Smooth muscle cell (in vitro differentiated cells): ENCODE measurements around the gene TIMM21. TPM values are rescaled to one million over a fixed set of nuclear protein-coding genes. Genes with fewer than 3 reads are reported as not detected.

ENCODE experiments used
- DNase-seq: peaks from one replicate; lab custom pipeline; 2025; ENCODE audit not compliant: unreplicated experiment; lab: John Stamatoyannopoulos, UW
- H2AFZ ChIP-seq: fragments of 200-600 bp; sonication (generic); 2 replicates; pipeline ENCODE4 v1.6.0; 2016; ENCODE audit warnings: antibody characterized with exemption, low read depth, mild to moderate bottlenecking
- H3F3A ChIP-seq: fragments of 200-600 bp; sonication (generic); 2 replicates; pipeline ENCODE4 v1.6.0; 2017; ENCODE audit warnings: antibody characterized with exemption, low read depth
- H3K27ac ChIP-seq: fragments of 200-600 bp; sonication (generic); 2 replicates; pipeline ENCODE4 v1.5.1; 2016; ENCODE audit warnings: low read depth, mild to moderate bottlenecking
- H3K27me3 ChIP-seq: fragments of 200-600 bp; sonication (generic); 2 replicates; pipeline ENCODE4 v1.6.1; 2016; ENCODE audit warnings: low read depth, mild to moderate bottlenecking
- H3K36me3 ChIP-seq: fragments of 200-600 bp; sonication (generic); 2 replicates; pipeline ENCODE4 v1.5.1; 2016; ENCODE audit warnings: low read depth
- H3K4me1 ChIP-seq: fragments of 200-600 bp; sonication (generic); 2 replicates; pipeline ENCODE4 v1.5.1; 2016; ENCODE audit warnings: low read depth
- H3K4me2 ChIP-seq: fragments of 200-600 bp; sonication (generic); 2 replicates; pipeline ENCODE4 v1.6.0; 2016; ENCODE audit warnings: mild to moderate bottlenecking
- H3K4me3 ChIP-seq: fragments of 200-600 bp; sonication (generic); 2 replicates; pipeline ENCODE4 v1.5.1; 2016; ENCODE audit warnings: mild to moderate bottlenecking
- H3K79me2 ChIP-seq: fragments of 200-600 bp; sonication (generic); 2 replicates; pipeline ENCODE4 v1.6.0; 2016; ENCODE audit warnings: low read depth, mild to moderate bottlenecking
- H3K9ac ChIP-seq: fragments of 200-600 bp; sonication (generic); 2 replicates; pipeline ENCODE4 v1.6.0; 2016; ENCODE audit warnings: low read depth
- H3K9me3 ChIP-seq: fragments of 200-600 bp; sonication (generic); replicated peaks from 2 replicates; pipeline ENCODE4 v1.5.1; 2016; ENCODE audit warnings: low read depth
- H4K20me1 ChIP-seq: fragments of 200-600 bp; sonication (generic); 2 replicates; pipeline ENCODE4 v1.6.0; 2016; ENCODE audit warnings: low read depth
- whole genome bisulfite sequencing: methylation state at CpG from one replicate; pipeline ENCODE4 v1.1.7; 2016; ENCODE audit warnings: low lambda C conversion rate; 5-methylcytosine and 5-hydroxymethylcytosine counted together
- polyA plus RNA-seq: library from polyadenylated mRNA; unstranded; fragments of >200 nt; fragmentation: Nextera tagmentation; extraction: Ambion mirVana; gene quantifications from 2 replicates; pipeline ENCODE4 v1.2.1, GENCODE V29; 2016
- total RNA-seq: library from RNA; depleted of rRNA; stranded (reverse); fragments of >200 nt; gene quantifications from 2 replicates; pipeline ENCODE4 v1.2.3, GENCODE V29; 2014
- TF ChIP-seq, protein P1 (sequence below): fragments of 200-600 bp; sonication (generic); IDR thresholded peaks from 2 replicates; pipeline ENCODE4 v1.5.1; 2017; ENCODE audit warnings: borderline replicate concordance, mild to moderate bottlenecking, antibody characterized with exemption; ENCODE audit not compliant: insufficient read depth, poor library complexity, severe bottlenecking

Gene TIMM21
- total and polyA plus RNA-seq, 2 experiments from 2014 or later = 27.6 to 72.6 TPM

DNA sequence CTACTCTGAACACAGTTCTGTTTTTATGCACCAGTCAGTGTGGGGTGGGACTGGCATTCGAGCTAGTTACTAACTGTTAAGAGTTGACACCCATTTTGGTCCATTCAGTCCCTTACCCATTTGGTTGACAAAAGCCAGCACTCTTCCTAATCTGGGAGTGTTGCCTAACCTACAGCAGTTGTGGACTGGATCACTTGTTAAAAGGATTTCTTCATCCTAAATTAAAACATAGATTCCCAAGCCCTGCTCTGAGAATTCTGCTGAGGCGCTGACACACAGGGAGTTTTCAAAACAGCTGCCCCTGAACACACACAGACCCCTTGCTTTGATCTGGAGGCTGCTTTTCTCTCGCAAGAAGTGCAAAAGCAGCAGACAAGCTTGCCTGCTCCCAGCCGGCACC lies 6.4 kb downstream of the TIMM21 start:
- Histone ChIP-seq H3K4me3 (no peak overlapping the region), H4K20me1 (peaks cover 10% of the 10 kb centered on the region), H3K27ac (no peak overlapping the region), H2AFZ (no peak overlapping the region), H3K36me3 (peaks cover 19% of the 10 kb centered on the region), H3K27me3 (no peaks in the 10 kb centered on the region), H3K4me2 (no peak overlapping the region), H3K9me3 (no peaks in the 10 kb centered on the region), H3K9ac (no peak overlapping the region), H3K4me1 (peaks cover 2% of the 10 kb centered on the region), H3F3A (no peaks in the 10 kb centered on the region), H3K79me2 (peaks cover 23% of the 10 kb centered on the region)
- no peak for DNase-seq
- 57% methylated on average over 4 of the region's 4 CpGs for WGBS
- TF ChIP-seq, protein P1, sequence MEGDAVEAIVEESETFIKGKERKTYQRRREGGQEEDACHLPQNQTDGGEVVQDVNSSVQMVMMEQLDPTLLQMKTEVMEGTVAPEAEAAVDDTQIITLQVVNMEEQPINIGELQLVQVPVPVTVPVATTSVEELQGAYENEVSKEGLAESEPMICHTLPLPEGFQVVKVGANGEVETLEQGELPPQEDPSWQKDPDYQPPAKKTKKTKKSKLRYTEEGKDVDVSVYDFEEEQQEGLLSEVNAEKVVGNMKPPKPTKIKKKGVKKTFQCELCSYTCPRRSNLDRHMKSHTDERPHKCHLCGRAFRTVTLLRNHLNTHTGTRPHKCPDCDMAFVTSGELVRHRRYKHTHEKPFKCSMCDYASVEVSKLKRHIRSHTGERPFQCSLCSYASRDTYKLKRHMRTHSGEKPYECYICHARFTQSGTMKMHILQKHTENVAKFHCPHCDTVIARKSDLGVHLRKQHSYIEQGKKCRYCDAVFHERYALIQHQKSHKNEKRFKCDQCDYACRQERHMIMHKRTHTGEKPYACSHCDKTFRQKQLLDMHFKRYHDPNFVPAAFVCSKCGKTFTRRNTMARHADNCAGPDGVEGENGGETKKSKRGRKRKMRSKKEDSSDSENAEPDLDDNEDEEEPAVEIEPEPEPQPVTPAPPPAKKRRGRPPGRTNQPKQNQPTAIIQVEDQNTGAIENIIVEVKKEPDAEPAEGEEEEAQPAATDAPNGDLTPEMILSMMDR = no peak

DNA sequence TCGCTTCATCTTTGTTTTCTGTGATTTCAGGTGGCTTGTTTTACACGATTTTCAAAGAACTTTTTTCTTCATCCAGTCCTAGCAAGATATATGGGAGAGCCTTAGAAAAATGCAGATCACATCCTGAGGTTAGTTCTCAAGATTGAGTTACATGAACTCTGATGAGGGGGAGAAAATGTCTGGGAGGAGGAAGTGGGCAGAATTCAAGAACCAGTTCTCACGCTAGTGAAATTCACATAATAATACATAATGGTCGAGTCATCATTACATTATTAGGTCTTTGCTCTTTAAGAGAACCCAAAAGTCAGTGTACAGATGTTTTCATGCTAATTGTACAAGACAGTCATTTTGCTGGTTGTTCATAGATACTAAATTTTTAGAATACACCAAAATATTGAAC lies 7.0 kb downstream of the TIMM21 start:
- Histone ChIP-seq H3K4me3 (no peak overlapping the region), H3K27me3 (no peaks in the 10 kb centered on the region), H3K79me2 (peaks cover 17% of the 10 kb centered on the region), H3K4me2 (no peak overlapping the region), H2AFZ (no peak overlapping the region), H3F3A (no peaks in the 10 kb centered on the region), H3K4me1 (no peaks in the 10 kb centered on the region), H4K20me1 (peaks cover 10% of the 10 kb centered on the region), H3K9ac (no peak overlapping the region), H3K36me3 (peaks cover 19% of the 10 kb centered on the region), H3K9me3 (no peaks in the 10 kb centered on the region), H3K27ac (no peak overlapping the region)
- TF ChIP-seq, protein P1 = no peak
- WGBS = 91% methylated on average over 4 of the region's 4 CpGs
- DNase-seq = no peak

- Histone ChIP-seq H3K9ac (no peak overlapping the region), H3K27me3 (no peaks in the 10 kb centered on the region), H3F3A (no peaks in the 10 kb centered on the region), H2AFZ (no peak overlapping the region), H3K27ac (no peak overlapping the region), H3K36me3 (no peaks in the 10 kb centered on the region), H4K20me1 (no peaks in the 10 kb centered on the region), H3K4me2 (no peak overlapping the region), H3K4me1 (no peaks in the 10 kb centered on the region), H3K9me3 (no peaks in the 10 kb centered on the region), H3K79me2 (no peaks in the 10 kb centered on the region), H3K4me3 (no peak overlapping the region)
- TF ChIP-seq, protein P1 = no peak
- no peak for DNase-seq
- 90% methylated on average over 11 of the region's 11 CpGs for WGBS
These were observed 14.8 kb downstream of the TIMM21 start for GRCh38 chr18:74163019-74163660.

DNA sequence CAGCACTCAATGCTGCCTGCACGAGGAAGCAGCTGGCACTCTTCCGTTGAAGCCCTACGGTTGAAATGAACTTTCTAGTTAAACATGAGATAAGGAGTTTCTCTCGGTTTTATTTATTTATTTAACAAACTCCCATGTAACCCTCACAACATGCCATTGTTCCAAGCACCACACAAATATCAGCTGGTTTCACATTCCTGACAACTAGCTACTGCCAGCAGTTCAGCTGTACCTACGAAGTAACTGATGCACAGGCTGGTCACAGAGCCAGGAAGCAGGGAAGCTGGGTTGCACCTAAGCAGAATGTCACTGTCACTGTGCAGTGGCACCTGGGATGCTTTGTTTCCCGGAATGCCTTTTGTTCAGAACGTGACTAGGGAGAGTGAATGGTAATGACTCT lies 18.1 kb downstream of the TIMM21 start:
- TF ChIP-seq, protein P1 = no peak
- no peak overlapping the region for H3K27ac ChIP-seq
- H3K4me2 ChIP-seq = no peak overlapping the region
- no peak for DNase-seq
- H2AFZ ChIP-seq = no peak overlapping the region
- no peaks in the 10 kb centered on the region for H3K36me3 ChIP-seq
- no peak overlapping the region for H3K4me3 ChIP-seq
- H3K9me3 ChIP-seq = no peaks in the 10 kb centered on the region
- no peaks in the 10 kb centered on the region for H3K79me2 ChIP-seq
- no peak overlapping the region for H3K9ac ChIP-seq
- no peaks in the 10 kb centered on the region for H4K20me1 ChIP-seq
- WGBS = 75% methylated on average over 7 of the region's 7 CpGs
- H3K27me3 ChIP-seq = peaks cover 17% of the 10 kb centered on the region
- no peaks in the 10 kb centered on the region for H3K4me1 ChIP-seq
- no peaks in the 10 kb centered on the region for H3F3A ChIP-seq
